RWPE2 (cell line): ENCODE results near the gene CDKN2B-AS1.
A peak's percentile ranks its signal among the peaks of the same experiment; 100 is the strongest.

Experiments
- ATAC-seq: fragments of 200-7000 bp; cut with Tn5 transposase; 3 replicates; pipeline ENCODE4 v1.9.1; 2021; ENCODE audit warnings: low read depth
- DNase-seq: peaks from one replicate; pipeline ENCODE4 v3.0.0-alpha.2; 2020; ENCODE audit warnings: low spot score
- H3K27ac ChIP-seq: fragments of 450-650 bp; 2 replicates; pipeline ENCODE4 v1.5.1; 2017; ENCODE audit warnings: mild to moderate bottlenecking; ENCODE audit not compliant: poor library complexity, severe bottlenecking
- H3K27me3 ChIP-seq: fragments of 250-450 bp; sonication (Bioruptor Pico); 2 replicates; pipeline ENCODE4 v1.5.1; 2021; ENCODE audit warnings: mild to moderate bottlenecking, moderate library complexity; ENCODE audit not compliant: insufficient read depth, poor library complexity, severe bottlenecking
- H3K36me3 ChIP-seq: fragments of 250-450 bp; sonication (Bioruptor Pico); 2 replicates; pipeline ENCODE4 v1.5.1; 2020; ENCODE audit warnings: low read depth, mild to moderate bottlenecking, moderate library complexity
- H3K4me1 ChIP-seq: fragments of 250-450 bp; sonication (Bioruptor Pico); 2 replicates; pipeline ENCODE4 v1.5.1; 2021; ENCODE audit warnings: mild to moderate bottlenecking, moderate library complexity; ENCODE audit not compliant: insufficient read depth, poor library complexity, severe bottlenecking
- H3K4me3 ChIP-seq: fragments of 250-450 bp; sonication (Bioruptor Pico); 2 replicates; pipeline ENCODE4 v1.5.1; 2021; ENCODE audit warnings: mild to moderate bottlenecking, moderate library complexity; ENCODE audit not compliant: severe bottlenecking
- H3K9me3 ChIP-seq: fragments of 250-450 bp; sonication (Bioruptor Pico); 2 replicates; pipeline ENCODE4 v1.5.1; 2021; ENCODE audit warnings: mild to moderate bottlenecking, moderate library complexity; ENCODE audit not compliant: severe bottlenecking
- CTCF ChIP-seq: fragments of 450-650 bp; IDR thresholded peaks from one replicate; pipeline ENCODE4 v1.5.1; 2017; ENCODE audit warnings: mild to moderate bottlenecking, moderate library complexity; ENCODE audit not compliant: poor library complexity, severe bottlenecking

Gene CDKN2B-AS1

GRCh38 chr9:21993893-21994555 lies 567 bp upstream of the CDKN2B-AS1 start, which contains the start of gene CDKN2A:
CDKN2A (minus strand) TSS chr9:21994392.
- H3K4me3 ChIP-seq, result peak within 1 kb of the TSS; percentile 79
- peaks cover 48% of the 10 kb centered on the region for H3K36me3 ChIP-seq
- no peaks in the 10 kb centered on the region for H3K9me3 ChIP-seq
- TF ChIP-seq CTCF, result peak; percentile 13
- H3K27me3 ChIP-seq, result no peaks in the 10 kb centered on the region
- DNase-seq (peak; percentile 83), ATAC-seq (peak; percentile 66)
- H3K4me1 ChIP-seq, result peaks cover 31% of the 10 kb centered on the region
- H3K27ac ChIP-seq, result peak within 1 kb of the TSS; percentile 89

DNA sequence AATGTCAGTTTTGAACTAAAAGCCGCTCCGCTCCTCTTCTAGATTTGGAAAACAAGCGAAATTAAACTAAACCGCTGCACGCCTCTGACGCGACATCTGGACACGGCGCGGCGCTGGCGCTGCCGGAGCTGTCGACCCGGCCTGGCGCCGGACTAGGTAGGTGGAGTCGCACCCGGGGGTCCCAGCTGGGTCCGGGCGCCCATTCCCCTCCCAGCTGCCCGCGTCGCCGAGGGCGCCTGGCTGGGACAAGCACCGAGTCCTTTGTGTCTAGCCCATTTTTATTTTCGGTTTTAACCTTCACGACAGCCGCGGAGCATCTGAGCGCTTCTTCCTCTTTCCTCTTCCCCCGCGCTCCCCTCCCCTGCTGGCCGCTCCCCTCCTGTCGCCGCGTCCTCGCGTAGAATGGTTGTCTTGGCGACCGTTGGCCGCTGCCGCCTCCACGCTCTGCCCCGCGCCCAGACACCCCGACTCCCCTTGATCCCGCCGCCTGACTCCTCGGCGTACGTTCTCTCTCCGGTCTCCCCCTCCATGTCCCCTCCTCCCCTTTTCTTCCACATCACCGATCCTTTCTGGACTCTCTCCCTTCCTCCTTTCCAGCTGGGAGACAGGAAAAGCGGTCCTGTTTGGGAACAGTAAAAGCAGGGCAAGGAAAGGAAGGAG lies 545 bp downstream of the CDKN2B-AS1 start:
- Histone ChIP-seq H3K27me3 (no peaks in the 10 kb centered on the region), H3K4me3 (peak overlapping the region; percentile 79), H3K36me3 (peaks cover 38% of the 10 kb centered on the region), H3K9me3 (no peaks in the 10 kb centered on the region), H3K4me1 (peaks cover 20% of the 10 kb centered on the region), H3K27ac (peak overlapping the region; percentile 89)
- no peak for TF ChIP-seq CTCF
- ATAC-seq (peak; percentile 35), DNase-seq (peak; percentile 78)

GRCh38 chr9:21995666-21996398 lies 1.2 kb downstream of the CDKN2B-AS1 start:
- H3K36me3 ChIP-seq, result peaks cover 35% of the 10 kb centered on the region
- H3K9me3 ChIP-seq, result no peaks in the 10 kb centered on the region
- H3K27ac ChIP-seq, result peak overlapping the region; percentile 89
- H3K4me1 ChIP-seq, result peaks cover 19% of the 10 kb centered on the region
- no peak for TF ChIP-seq CTCF
- peak overlapping the region; percentile 79 for H3K4me3 ChIP-seq
- no peaks in the 10 kb centered on the region for H3K27me3 ChIP-seq
- ATAC-seq, result peak; percentile 8
- no peak for DNase-seq

DNA sequence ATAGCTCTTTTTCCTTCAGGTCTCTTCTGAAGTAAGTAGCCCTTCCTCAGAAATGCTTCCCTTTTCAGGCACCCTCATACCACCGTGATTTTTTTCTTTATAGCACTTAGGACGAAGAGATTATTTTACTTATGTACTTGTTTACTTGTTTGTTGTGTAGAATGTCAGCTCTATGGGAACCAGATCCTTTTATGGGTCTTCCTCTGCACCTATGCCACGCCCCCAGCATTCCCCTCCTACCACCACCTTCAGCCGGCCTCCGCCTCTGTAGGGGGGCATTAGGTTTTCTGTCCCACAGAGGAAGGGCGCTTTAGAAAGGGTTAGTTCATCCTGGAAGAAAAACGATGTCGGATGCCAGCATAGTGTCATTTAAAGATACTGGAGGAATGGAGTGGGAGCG lies 1.8 kb downstream of the CDKN2B-AS1 start:
- Histone ChIP-seq H3K27ac (peak overlapping the region; percentile 89), H3K36me3 (peaks cover 32% of the 10 kb centered on the region), H3K27me3 (no peaks in the 10 kb centered on the region), H3K4me1 (peaks cover 24% of the 10 kb centered on the region), H3K4me3 (peak overlapping the region; percentile 79), H3K9me3 (no peaks in the 10 kb centered on the region)
- DNase-seq (no peak), ATAC-seq (no peak)
- TF ChIP-seq CTCF, result no peak
